Naive B cell (primary cell): ENCODE measurements around the gene PLN. TPM values are rescaled to one million over a fixed set of nuclear protein-coding genes. Genes with fewer than 3 reads are reported as not detected.

Experiments used
- ATAC-seq, 2 donors: fragments of 150-1000 bp; cut with Tn5 transposase; 2 replicates each; pipeline ENCODE4 v1.10.0; 2021; ENCODE audit warnings: low read depth in 2 of 2, mild to moderate bottlenecking in 2 of 2, moderate library complexity in 2 of 2
- DNase-seq: peaks from one replicate; pipeline ENCODE4 v3.0.0; 2022
- H3K27ac Mint-ChIP-seq, 6 donors: one replicate each; pipeline ENCODE4 v1.8.0; 2020 to 2022; ENCODE audit warnings: mild to moderate bottlenecking in 6 of 6, mixed read lengths in 6 of 6, moderate library complexity in 5 of 6, inconsistent platforms in 2 of 6
- H3K27me3 Mint-ChIP-seq, 3 donors: one replicate each; pipeline ENCODE4 v1.8.0; 2021 to 2022; ENCODE audit warnings: mixed read lengths in 3 of 3, mild to moderate bottlenecking in 1 of 3
- H3K36me3 Mint-ChIP-seq, 2 donors: one replicate each; pipeline ENCODE4 v1.8.0; 2020 to 2022; ENCODE audit warnings: mixed read lengths in 2 of 2, inconsistent platforms in 1 of 2, mild to moderate bottlenecking in 1 of 2
- H3K4me1 Mint-ChIP-seq, 3 donors: one replicate each; pipeline ENCODE4 v1.8.0; 2020 to 2022; ENCODE audit warnings: mixed read lengths in 3 of 3, inconsistent platforms in 1 of 3, mild to moderate bottlenecking in 1 of 3, moderate library complexity in 1 of 3
- H3K4me3 Mint-ChIP-seq, 8 donors: one replicate each; pipeline ENCODE4 v1.8.0; 2020 to 2022; ENCODE audit warnings: mild to moderate bottlenecking in 8 of 8, mixed read lengths in 8 of 8, moderate library complexity in 8 of 8, inconsistent platforms in 2 of 8
- H3K9me3 Mint-ChIP-seq, 7 donors: one replicate each; pipeline ENCODE4 v1.8.0; 2020 to 2022; ENCODE audit warnings: mixed read lengths in 7 of 7, mild to moderate bottlenecking in 5 of 7, inconsistent platforms in 2 of 7, moderate library complexity in 1 of 7
- polyA plus RNA-seq, 6 donors: library from polyadenylated mRNA; unstranded; fragments of 300-500 nt; fragmentation: Illumina TruSeq; gene quantifications; one replicate each; pipeline ENCODE4 v1.2.3, GENCODE V29; 2021; ENCODE audit warnings: low read depth in 6 of 6

PLN gene
- polyA plus RNA-seq, 6 donors from 2014 or later: 0.13 to 0.29 (median 0.23) TPM; not detected in 3

DNA sequence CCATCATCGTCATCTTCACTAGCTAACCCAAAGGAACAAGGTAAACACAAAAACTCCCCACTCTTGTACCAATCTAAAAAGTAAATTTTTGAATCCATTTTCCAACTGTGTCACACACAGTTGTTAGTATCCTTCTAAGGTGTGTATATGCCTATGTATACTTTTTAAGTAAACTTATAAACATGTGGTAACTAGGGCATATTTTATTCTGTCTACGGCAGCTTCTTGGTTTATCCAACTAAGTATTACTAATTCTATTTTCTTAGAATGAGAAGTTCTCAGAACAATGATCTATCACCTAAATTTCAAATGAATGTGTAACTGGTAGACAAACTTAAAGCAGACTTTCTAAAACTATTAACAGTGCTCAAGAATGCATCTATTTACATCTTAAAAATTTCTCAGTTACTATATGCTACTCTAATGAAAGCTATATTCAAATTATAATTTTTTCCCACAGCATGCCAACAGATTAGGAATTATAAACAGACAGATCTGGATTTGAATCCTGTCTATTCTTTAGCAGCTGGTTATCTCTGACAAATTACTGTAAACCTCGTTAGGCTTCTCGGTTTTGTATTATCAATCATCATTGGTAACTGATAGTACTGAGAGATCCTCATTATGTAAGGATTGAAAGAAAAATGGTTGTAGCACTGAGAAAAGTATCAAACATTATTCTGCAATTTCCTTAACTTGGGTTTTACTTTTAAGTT is 1.8 kb upstream of the PLN start:
- Mint-ChIP-seq H3K9me3 (no peaks in the 10 kb centered on the region), H3K36me3 (no peaks in the 10 kb centered on the region), H3K27me3 (no peaks in the 10 kb centered on the region), H3K4me3 (no peak overlapping the region), H3K4me1 (peaks cover 4 to 18% (median 7%) of the 10 kb centered on the region in 3 donors), H3K27ac (no peak overlapping the region)
- no peak for ATAC-seq
- DNase-seq: no peak

- H3K27ac Mint-ChIP-seq: no peak overlapping the region
- DNase-seq (no peak), ATAC-seq (no peak)
- no peak overlapping the region for H3K4me3 Mint-ChIP-seq
- no peaks in the 10 kb centered on the region for H3K36me3 Mint-ChIP-seq
- H3K9me3 Mint-ChIP-seq: no peaks in the 10 kb centered on the region
- H3K27me3 Mint-ChIP-seq: no peaks in the 10 kb centered on the region
- H3K4me1 Mint-ChIP-seq: peaks cover 4 to 18% (median 7%) of the 10 kb centered on the region in 3 donors
Observed at GRCh38 chr6:118546880-118547218, 1.2 kb upstream of the PLN start.

GRCh38 chr6:118548613-118549012 is 517 bp downstream of the PLN start:
- H3K4me1 Mint-ChIP-seq: peaks cover 4 to 18% (median 5%) of the 10 kb centered on the region in 3 donors
- no peak for ATAC-seq
- H3K36me3 Mint-ChIP-seq: no peaks in the 10 kb centered on the region
- no peak overlapping the region for H3K27ac Mint-ChIP-seq
- no peak overlapping the region for H3K4me3 Mint-ChIP-seq
- no peaks in the 10 kb centered on the region for H3K27me3 Mint-ChIP-seq
- H3K9me3 Mint-ChIP-seq: no peaks in the 10 kb centered on the region
- DNase-seq: no peak

GRCh38 chr6:118551063-118552053 is 3.3 kb downstream of the PLN start:
- Mint-ChIP-seq H3K9me3 (no peaks in the 10 kb centered on the region), H3K4me1 (peaks cover 4 to 9% (median 7%) of the 10 kb centered on the region in 3 donors), H3K27ac (peak overlapping the region in 1 of 6 donors; percentile 8), H3K27me3 (no peaks in the 10 kb centered on the region), H3K4me3 (no peak overlapping the region), H3K36me3 (peaks cover 0 to 15% of the 10 kb centered on the region in 2 donors)
- DNase-seq: peak; percentile 5
- peak; percentile 56 to 62 for ATAC-seq

GRCh38 chr6:118553132-118553531 is 5.0 kb downstream of the PLN start:
- H3K4me3 Mint-ChIP-seq: no peak overlapping the region
- ATAC-seq: no peak
- H3K27ac Mint-ChIP-seq: no peak overlapping the region
- no peaks in the 10 kb centered on the region for H3K9me3 Mint-ChIP-seq
- H3K4me1 Mint-ChIP-seq: peaks cover 1 to 9% (median 7%) of the 10 kb centered on the region in 3 donors
- H3K36me3 Mint-ChIP-seq: peaks cover 0 to 15% of the 10 kb centered on the region in 2 donors
- H3K27me3 Mint-ChIP-seq: no peaks in the 10 kb centered on the region
- no peak for DNase-seq

GRCh38 chr6:118554698-118555097 is 6.6 kb downstream of the PLN start:
- no peak overlapping the region for H3K27ac Mint-ChIP-seq
- DNase-seq (no peak), ATAC-seq (no peak)
- no peak overlapping the region for H3K4me3 Mint-ChIP-seq
- no peaks in the 10 kb centered on the region for H3K27me3 Mint-ChIP-seq
- H3K36me3 Mint-ChIP-seq: peaks cover 0 to 15% of the 10 kb centered on the region in 2 donors
- peaks cover 9 to 18% (median 17%) of the 10 kb centered on the region in 3 donors for H3K4me1 Mint-ChIP-seq
- no peaks in the 10 kb centered on the region for H3K9me3 Mint-ChIP-seq

- ATAC-seq: no peak
- Mint-ChIP-seq H3K27me3 (no peaks in the 10 kb centered on the region), H3K36me3 (peaks cover 0 to 19% of the 10 kb centered on the region in 2 donors), H3K27ac (peak overlapping the region in 5 of 6 donors; percentile 5 to 80 (median 78)), H3K4me1 (peaks cover 9 to 13% (median 11%) of the 10 kb centered on the region in 3 donors), H3K4me3 (peak overlapping the region in 1 of 8 donors; percentile 17), H3K9me3 (no peaks in the 10 kb centered on the region)
- no peak for DNase-seq
Observed at GRCh38 chr6:118558464-118559217, 10.5 kb downstream of the PLN start.

- no peak overlapping the region for H3K27ac Mint-ChIP-seq
- no peak overlapping the region for H3K4me3 Mint-ChIP-seq
- H3K4me1 Mint-ChIP-seq: peaks cover 9 to 13% (median 11%) of the 10 kb centered on the region in 3 donors
- H3K36me3 Mint-ChIP-seq: peaks cover 0 to 16% of the 10 kb centered on the region in 2 donors
- H3K9me3 Mint-ChIP-seq: no peaks in the 10 kb centered on the region
- ATAC-seq (no peak), DNase-seq (no peak)
- no peaks in the 10 kb centered on the region for H3K27me3 Mint-ChIP-seq
Observed at GRCh38 chr6:118559659-118560058, 11.6 kb downstream of the PLN start.

DNA sequence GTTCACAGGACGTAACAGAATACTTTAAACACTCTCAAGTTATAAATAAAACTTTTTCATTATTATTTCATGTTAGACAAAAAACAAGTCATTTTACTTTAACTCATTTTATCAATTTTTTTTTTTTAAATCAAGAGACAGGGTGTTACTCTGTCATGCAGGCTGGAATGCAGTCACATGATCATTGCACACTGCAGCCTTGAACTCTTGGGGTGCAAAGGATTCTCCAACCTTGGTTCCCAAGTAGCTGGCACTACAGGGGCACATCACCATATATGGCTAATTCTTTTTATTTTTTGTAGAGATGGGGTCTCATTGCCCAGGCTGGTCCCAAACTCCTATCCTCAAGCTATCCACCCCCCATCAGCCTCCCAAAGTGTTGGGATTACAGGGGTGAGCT is 14.2 kb downstream of the PLN start:
- no peaks in the 10 kb centered on the region for H3K27me3 Mint-ChIP-seq
- peak overlapping the region in 1 of 6 donors; percentile 24 for H3K27ac Mint-ChIP-seq
- ATAC-seq (no peak), DNase-seq (no peak)
- H3K9me3 Mint-ChIP-seq: no peaks in the 10 kb centered on the region
- peaks cover 19 to 23% (median 19%) of the 10 kb centered on the region in 3 donors for H3K4me1 Mint-ChIP-seq
- no peak overlapping the region for H3K4me3 Mint-ChIP-seq
- peaks cover 0 to 4% of the 10 kb centered on the region in 2 donors for H3K36me3 Mint-ChIP-seq

GRCh38 chr6:118562959-118563358 is 14.9 kb downstream of the PLN start:
- no peak overlapping the region for H3K27ac Mint-ChIP-seq
- DNase-seq: no peak
- no peak overlapping the region for H3K4me3 Mint-ChIP-seq
- H3K36me3 Mint-ChIP-seq: peaks cover 0 to 4% of the 10 kb centered on the region in 2 donors
- H3K4me1 Mint-ChIP-seq: peaks cover 19 to 23% (median 19%) of the 10 kb centered on the region in 3 donors
- H3K9me3 Mint-ChIP-seq: no peaks in the 10 kb centered on the region
- no peaks in the 10 kb centered on the region for H3K27me3 Mint-ChIP-seq
- no peak for ATAC-seq

DNA sequence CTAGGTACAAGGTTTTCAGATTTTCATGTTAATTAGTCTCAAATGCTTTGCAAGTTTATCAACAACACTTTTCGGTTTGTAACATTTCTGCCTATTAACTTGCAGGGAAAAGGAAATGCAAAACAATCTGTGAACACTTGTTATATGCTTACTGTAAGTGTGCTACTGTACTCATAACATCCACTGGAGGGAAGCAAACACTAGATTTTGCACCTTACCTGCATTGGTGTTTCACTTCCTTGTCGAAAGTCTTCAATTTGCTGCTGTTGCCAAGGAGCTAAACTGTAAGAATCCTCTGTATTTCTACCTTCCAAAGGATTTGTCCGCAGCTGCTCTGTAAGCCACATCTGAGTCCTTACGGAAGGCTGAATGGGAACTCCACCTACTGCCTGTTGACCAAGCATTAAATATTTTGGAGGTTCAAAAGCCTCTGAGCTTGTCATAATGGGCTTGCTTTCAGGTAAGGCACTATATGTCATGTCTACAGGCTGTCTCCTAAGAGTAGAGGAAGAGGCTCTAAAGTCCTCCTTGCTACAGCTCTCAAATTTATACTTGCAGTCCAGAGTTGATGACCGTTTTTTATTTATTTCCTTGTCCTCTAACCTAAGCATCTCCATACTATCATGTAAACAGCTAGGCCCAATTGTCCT is 17.3 kb downstream of the PLN start:
- no peaks in the 10 kb centered on the region for H3K27me3 Mint-ChIP-seq
- peaks cover 10 to 13% (median 12%) of the 10 kb centered on the region in 3 donors for H3K4me1 Mint-ChIP-seq
- peak; percentile 97 to 100 for ATAC-seq
- peaks cover 0 to 4% of the 10 kb centered on the region in 2 donors for H3K36me3 Mint-ChIP-seq
- peak overlapping the region in 2 of 6 donors; percentile 45 to 83 for H3K27ac Mint-ChIP-seq
- DNase-seq: peak; percentile 59
- no peak overlapping the region for H3K4me3 Mint-ChIP-seq
- H3K9me3 Mint-ChIP-seq: no peaks in the 10 kb centered on the region

- ATAC-seq (no peak), DNase-seq (no peak)
- H3K36me3 Mint-ChIP-seq: peaks cover 0 to under 1% of the 10 kb centered on the region in 2 donors
- H3K4me3 Mint-ChIP-seq: no peak overlapping the region
- no peak overlapping the region for H3K27ac Mint-ChIP-seq
- peaks cover 10 to 13% (median 12%) of the 10 kb centered on the region in 3 donors for H3K4me1 Mint-ChIP-seq
- no peaks in the 10 kb centered on the region for H3K27me3 Mint-ChIP-seq
- H3K9me3 Mint-ChIP-seq: peaks cover 0 to under 1% (median 0%) of the 10 kb centered on the region in 7 donors
Observed at GRCh38 chr6:118567974-118568373, 19.9 kb downstream of the PLN start.
